Hematopoietic multipotent progenitor cell treated with erythropoietin and hydrocortisone succinate and interleukin-3 and kit ligand, for 17 days (in vitro differentiated cells): ENCODE measurements around the gene ZMYND12.

Source experiments
- DNase-seq: peaks from one replicate; pipeline ENCODE4 v3.0.0-alpha.2; 2015; ENCODE audit warnings: low spot score

Gene ZMYND12

DNA sequence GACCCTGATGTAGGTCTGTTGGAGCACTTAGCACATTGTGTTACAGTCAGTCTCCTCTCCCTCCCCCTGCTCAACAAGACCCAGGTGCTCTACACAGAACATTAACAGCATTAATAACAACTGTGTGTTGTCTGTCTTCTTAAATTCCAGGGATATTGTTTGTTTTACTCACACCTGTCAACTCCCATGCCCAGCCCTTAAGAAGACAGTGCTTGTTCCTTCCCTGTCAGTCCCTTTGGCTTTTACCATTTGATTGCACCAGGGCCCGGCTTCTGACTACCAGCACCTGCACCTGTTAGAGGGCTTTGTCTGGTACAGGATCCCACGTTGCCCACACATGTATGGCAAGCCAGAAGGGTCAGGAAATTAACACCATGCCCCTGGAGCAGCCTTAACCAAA lies 63.6 kb downstream of the ZMYND12 start:
- no peak for DNase-seq

- no peak for DNase-seq
These were observed 69.8 kb downstream of the ZMYND12 start for GRCh38 chr1:42386051-42386450.

- DNase-seq: no peak
These were observed 70.5 kb downstream of the ZMYND12 start for GRCh38 chr1:42385283-42385682.

DNA sequence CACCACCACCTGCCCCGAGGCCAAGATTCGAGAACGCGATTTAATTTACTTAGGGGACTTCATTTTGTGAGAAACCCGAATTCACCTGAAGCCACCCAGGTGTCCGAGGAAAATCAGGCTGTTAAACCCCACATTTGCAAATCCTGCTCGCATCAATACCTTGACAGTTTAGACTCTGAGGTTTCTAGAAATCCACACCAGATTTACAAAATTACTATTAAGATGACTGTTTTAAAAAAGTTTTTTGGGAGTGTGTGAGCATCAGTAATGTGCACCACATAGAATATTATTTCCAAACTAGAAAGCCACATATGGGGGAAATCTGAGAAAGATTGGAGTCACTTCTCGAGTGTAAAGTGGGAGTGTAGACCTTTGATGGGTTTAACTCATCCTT lies 74.5 kb downstream of the ZMYND12 start:
- DNase-seq: no peak

GRCh38 chr1:42380586-42381279 lies 75.1 kb downstream of the ZMYND12 start, which contains the start of gene RIMKLA:
RIMKLA (plus strand) TSS chr1:42380792; CDS start chr1:42380935, 143 bp downstream.
- DNase-seq: no peak
